Astrocyte (in vitro differentiated cells and primary cell): ENCODE results near the gene ARHGAP30. TPM values are rescaled to one million over a fixed set of nuclear protein-coding genes. Genes with fewer than 3 reads are reported as not detected.

Experiments
- DNase-seq: peaks from one replicate; pipeline ENCODE4 v3.0.0-alpha.2; 2010; ENCODE audit warnings: low read depth
- FAIRE-seq: peaks from 2 replicates; lab custom pipeline; 2011; peaks lifted over from hg19 to GRCh38; lab: Jason Lieb, UNC
- H2AFZ ChIP-seq: 2 replicates; pipeline ENCODE4 v1.6.0; 2012; ENCODE audit warnings: low read depth, low read length, inconsistent platforms
- H3K27ac ChIP-seq: 2 replicates; pipeline ENCODE4 v1.5.1; 2011; ENCODE audit warnings: low read depth, low read length, inconsistent platforms
- H3K27me3 ChIP-seq: 2 replicates; pipeline ENCODE4 v1.6.0; 2011; ENCODE audit warnings: low read length, inconsistent platforms; ENCODE audit not compliant: insufficient read depth
- H3K36me3 ChIP-seq: 2 replicates; pipeline ENCODE4 v1.5.1; 2011; ENCODE audit warnings: low read length, inconsistent platforms; ENCODE audit not compliant: insufficient read depth
- H3K4me1 ChIP-seq: 2 replicates; pipeline ENCODE4 v1.5.1; 2011; ENCODE audit warnings: low read length, inconsistent platforms; ENCODE audit not compliant: insufficient read depth
- H3K4me2 ChIP-seq: 2 replicates; pipeline ENCODE4 v1.6.0; 2012; ENCODE audit warnings: low read length, inconsistent platforms
- H3K4me3 ChIP-seq: 2 replicates; pipeline ENCODE4 v1.5.1; 2011; ENCODE audit warnings: low read depth, mild to moderate bottlenecking, low read length, inconsistent platforms; ENCODE audit not compliant: insufficient read depth
- H3K79me2 ChIP-seq: 2 replicates; pipeline ENCODE4 v1.6.0; 2012; ENCODE audit warnings: mild to moderate bottlenecking, low read length, inconsistent platforms; ENCODE audit not compliant: insufficient read depth
- H3K9ac ChIP-seq: 2 replicates; pipeline ENCODE4 v1.6.0; 2012; ENCODE audit warnings: mild to moderate bottlenecking, low read length, inconsistent platforms
- H3K9me3 ChIP-seq: 2 replicates; pipeline ENCODE4 v1.5.1; 2012; ENCODE audit warnings: low read depth, mild to moderate bottlenecking, low read length, inconsistent platforms; ENCODE audit not compliant: insufficient read depth
- H4K20me1 ChIP-seq: 2 replicates; pipeline ENCODE4 v1.6.0; 2012; ENCODE audit warnings: low read length, inconsistent platforms; ENCODE audit not compliant: insufficient read depth
- H3K27ac Mint-ChIP-seq: one replicate; pipeline ENCODE4 v1.8.0; 2021; ENCODE audit warnings: mild to moderate bottlenecking, mixed read lengths; ENCODE audit not compliant: unreplicated experiment
- H3K27me3 Mint-ChIP-seq: one replicate; pipeline ENCODE4 v1.8.0; 2021; ENCODE audit warnings: low read depth, mixed read lengths; ENCODE audit not compliant: unreplicated experiment
- H3K36me3 Mint-ChIP-seq: one replicate; pipeline ENCODE4 v1.8.0; 2021; ENCODE audit warnings: low read depth, mixed read lengths; ENCODE audit not compliant: unreplicated experiment
- H3K4me1 Mint-ChIP-seq: one replicate; pipeline ENCODE4 v1.8.0; 2021; ENCODE audit warnings: low read depth, mixed read lengths; ENCODE audit not compliant: unreplicated experiment
- H3K4me3 Mint-ChIP-seq: one replicate; pipeline ENCODE4 v1.8.0; 2021; ENCODE audit warnings: mild to moderate bottlenecking, moderate library complexity, mixed read lengths; ENCODE audit not compliant: unreplicated experiment
- H3K9me3 Mint-ChIP-seq: one replicate; pipeline ENCODE4 v1.8.0; 2021; ENCODE audit warnings: mild to moderate bottlenecking, mixed read lengths; ENCODE audit not compliant: unreplicated experiment
- EZH2 ChIP-seq: IDR thresholded peaks from 2 replicates; pipeline ENCODE4 v1.6.1; 2012; ENCODE audit warnings: mild to moderate bottlenecking, low read length, inconsistent platforms; ENCODE audit not compliant: insufficient read depth
- total RNA-seq: library from RNA; stranded (reverse); gene quantifications from 2 replicates; pipeline ENCODE4 v1.2.1, GENCODE V29; 2021
- TF ChIP-seq, protein P1 (sequence below): IDR thresholded peaks from 2 replicates; pipeline ENCODE4 v1.5.1; 2011; ENCODE audit warnings: low read depth, mild to moderate bottlenecking, inconsistent platforms, low read length, moderate library complexity; ENCODE audit not compliant: insufficient read depth

The ARHGAP30 gene
- total RNA-seq, 1 donor from 2014 or later = 0.25 TPM

DNA sequence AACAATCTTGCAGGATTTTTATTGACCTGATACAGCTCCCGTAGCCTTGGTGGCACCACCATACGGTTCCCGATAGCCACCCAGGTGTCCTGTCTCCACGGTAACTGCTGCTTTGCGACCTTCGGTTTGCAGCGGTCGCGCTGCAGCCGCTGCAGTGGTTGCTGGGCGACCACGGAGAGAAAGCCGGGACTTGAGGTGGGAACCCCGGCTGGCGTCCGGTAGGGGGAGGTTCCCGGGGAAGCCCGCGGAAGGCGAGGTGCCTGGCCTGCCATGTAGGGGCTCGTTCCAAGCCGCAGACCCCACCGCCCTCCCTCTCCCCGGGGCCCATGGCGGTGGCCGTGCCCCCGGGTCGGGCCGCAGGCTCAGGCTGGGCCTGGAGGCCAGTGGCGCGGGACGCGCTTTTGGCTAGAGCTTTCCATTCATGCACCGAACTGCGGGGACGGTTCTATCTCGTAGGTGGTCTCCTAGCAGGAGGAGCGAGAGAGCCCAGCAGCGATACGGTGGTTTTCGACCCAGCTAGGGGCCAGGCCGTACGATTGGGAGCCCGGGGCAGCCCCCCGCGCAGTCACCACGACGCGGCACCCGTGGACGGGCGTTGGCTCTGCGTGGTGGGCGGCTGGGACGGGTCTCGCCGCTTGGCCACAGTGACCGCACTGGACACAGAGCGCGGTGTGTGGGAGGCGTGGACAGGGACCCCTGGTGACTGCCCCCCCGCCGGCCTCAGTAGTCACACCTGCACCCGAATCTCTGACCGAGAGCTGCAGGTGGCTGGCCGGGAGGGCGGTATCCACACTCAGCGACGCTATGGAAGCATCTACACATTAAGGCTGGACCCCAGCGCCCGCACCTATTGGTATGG, 28.7 kb upstream of the ARHGAP30 start, which contains the start of gene KLHDC9:
KLHDC9 (plus strand) TSS at position 152 of the 859 bp plus-strand sequence; CDS start at position 327, 175 bp downstream.
- H4K20me1 ChIP-seq = peaks cover 38% of the 10 kb centered on the region
- H3K27me3 ChIP-seq = no peaks in the 10 kb centered on the region
- H3K9ac ChIP-seq = peak within 1 kb of the TSS; percentile 67
- Mint-ChIP-seq H3K36me3 (peaks cover 3% of the 10 kb centered on the region), H3K4me1 (peaks cover 19% of the 10 kb centered on the region), H3K27me3 (no peaks in the 10 kb centered on the region), H3K4me3 (peak within 1 kb of the TSS; percentile 86), H3K27ac (peak within 1 kb of the TSS; percentile 86), H3K9me3 (no peaks in the 10 kb centered on the region)
- H3K4me2 ChIP-seq = peak within 1 kb of the TSS; percentile 90
- TF ChIP-seq, protein P1, sequence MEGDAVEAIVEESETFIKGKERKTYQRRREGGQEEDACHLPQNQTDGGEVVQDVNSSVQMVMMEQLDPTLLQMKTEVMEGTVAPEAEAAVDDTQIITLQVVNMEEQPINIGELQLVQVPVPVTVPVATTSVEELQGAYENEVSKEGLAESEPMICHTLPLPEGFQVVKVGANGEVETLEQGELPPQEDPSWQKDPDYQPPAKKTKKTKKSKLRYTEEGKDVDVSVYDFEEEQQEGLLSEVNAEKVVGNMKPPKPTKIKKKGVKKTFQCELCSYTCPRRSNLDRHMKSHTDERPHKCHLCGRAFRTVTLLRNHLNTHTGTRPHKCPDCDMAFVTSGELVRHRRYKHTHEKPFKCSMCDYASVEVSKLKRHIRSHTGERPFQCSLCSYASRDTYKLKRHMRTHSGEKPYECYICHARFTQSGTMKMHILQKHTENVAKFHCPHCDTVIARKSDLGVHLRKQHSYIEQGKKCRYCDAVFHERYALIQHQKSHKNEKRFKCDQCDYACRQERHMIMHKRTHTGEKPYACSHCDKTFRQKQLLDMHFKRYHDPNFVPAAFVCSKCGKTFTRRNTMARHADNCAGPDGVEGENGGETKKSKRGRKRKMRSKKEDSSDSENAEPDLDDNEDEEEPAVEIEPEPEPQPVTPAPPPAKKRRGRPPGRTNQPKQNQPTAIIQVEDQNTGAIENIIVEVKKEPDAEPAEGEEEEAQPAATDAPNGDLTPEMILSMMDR = no peak
- TF ChIP-seq EZH2 = no peak
- peaks cover 15% of the 10 kb centered on the region for H3K36me3 ChIP-seq
- peak within 1 kb of the TSS; percentile 20 for H2AFZ ChIP-seq
- no peak within 1 kb of the TSS for H3K27ac ChIP-seq
- H3K79me2 ChIP-seq = peaks cover 12% of the 10 kb centered on the region
- H3K4me3 ChIP-seq = peak within 1 kb of the TSS; percentile 55
- FAIRE-seq (no peak), DNase-seq (peak; percentile 78)
- H3K9me3 ChIP-seq = no peaks in the 10 kb centered on the region
- peaks cover 15% of the 10 kb centered on the region for H3K4me1 ChIP-seq

DNA sequence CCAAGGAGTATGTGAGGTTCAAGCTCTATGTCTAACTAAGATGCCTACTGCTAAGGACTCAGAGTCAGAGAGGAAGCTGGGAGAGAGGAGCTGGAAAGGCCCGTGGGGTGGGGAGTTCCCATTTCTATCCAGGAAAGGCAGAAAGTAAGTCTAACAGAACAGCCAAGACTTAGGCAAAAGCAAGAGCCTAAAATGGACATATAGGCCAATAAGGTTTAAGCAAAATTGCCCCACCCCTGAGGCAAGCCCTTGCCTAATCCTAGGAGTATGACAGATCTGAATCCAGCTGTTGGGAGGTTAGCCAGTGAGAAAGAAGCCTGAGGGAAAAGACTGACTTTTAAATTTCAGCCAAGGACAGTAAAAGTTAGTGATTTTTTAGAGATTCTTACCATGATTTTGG, 26.8 kb upstream of the ARHGAP30 start:
- Histone ChIP-seq H3K79me2 (no peaks in the 10 kb centered on the region), H2AFZ (no peak overlapping the region), H3K9me3 (no peaks in the 10 kb centered on the region), H3K4me1 (peaks cover 27% of the 10 kb centered on the region), H3K27me3 (no peaks in the 10 kb centered on the region), H3K9ac (no peak overlapping the region), H3K36me3 (peaks cover 8% of the 10 kb centered on the region), H3K4me3 (no peak overlapping the region), H4K20me1 (peaks cover 21% of the 10 kb centered on the region), H3K4me2 (no peak overlapping the region), H3K27ac (no peak overlapping the region)
- TF ChIP-seq EZH2 = no peak
- TF ChIP-seq, protein P1 = no peak
- Mint-ChIP-seq H3K27me3 (no peaks in the 10 kb centered on the region), H3K4me3 (no peak overlapping the region), H3K9me3 (no peaks in the 10 kb centered on the region), H3K36me3 (no peaks in the 10 kb centered on the region), H3K27ac (no peak overlapping the region), H3K4me1 (peaks cover 38% of the 10 kb centered on the region)
- FAIRE-seq (no peak), DNase-seq (no peak)

DNA sequence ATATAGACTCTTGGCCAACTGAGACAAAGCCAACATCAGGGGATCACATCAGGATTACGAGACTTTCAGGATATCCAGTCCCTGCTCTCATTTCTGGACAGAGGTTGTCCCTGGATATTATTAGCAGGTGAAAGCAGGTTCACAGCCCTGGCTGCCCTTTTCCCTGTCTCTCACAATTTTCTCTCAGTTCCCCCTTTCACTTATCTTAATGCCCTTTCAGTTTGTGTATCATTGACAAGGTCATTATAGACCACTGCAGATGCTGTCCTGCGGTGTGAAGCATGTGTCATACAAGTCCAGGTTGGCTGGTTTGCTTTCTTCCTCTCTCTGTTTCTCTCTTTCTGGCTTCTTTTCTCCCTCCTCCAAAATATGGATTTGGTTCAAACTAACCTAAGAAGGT, 26.3 kb upstream of the ARHGAP30 start:
- H3K79me2 ChIP-seq = no peaks in the 10 kb centered on the region
- no peak for DNase-seq
- Mint-ChIP-seq H3K4me3 (no peak overlapping the region), H3K36me3 (no peaks in the 10 kb centered on the region), H3K27me3 (no peaks in the 10 kb centered on the region), H3K27ac (no peak overlapping the region), H3K4me1 (peaks cover 38% of the 10 kb centered on the region), H3K9me3 (no peaks in the 10 kb centered on the region)
- no peak overlapping the region for H3K9ac ChIP-seq
- H3K27me3 ChIP-seq = no peaks in the 10 kb centered on the region
- peaks cover 5% of the 10 kb centered on the region for H3K36me3 ChIP-seq
- no peak overlapping the region for H3K4me2 ChIP-seq
- TF ChIP-seq, protein P1 = no peak
- TF ChIP-seq EZH2 = no peak
- no peak overlapping the region for H3K27ac ChIP-seq
- no peaks in the 10 kb centered on the region for H3K9me3 ChIP-seq
- no peak overlapping the region for H3K4me3 ChIP-seq
- peaks cover 17% of the 10 kb centered on the region for H4K20me1 ChIP-seq
- no peak overlapping the region for H2AFZ ChIP-seq
- no peak for FAIRE-seq
- H3K4me1 ChIP-seq = peaks cover 27% of the 10 kb centered on the region
